GM12878 (cell line): ENCODE data around the gene RBMS3.

Experiments used
- HCFC1 ChIP-seq: fragments of 150-350 bp; IDR thresholded peaks from 2 replicates; pipeline ENCODE4 v1.6.1; 2014; ENCODE audit warnings: low read length
- POLR2A ChIP-seq: IDR thresholded peaks from 2 replicates; pipeline ENCODE4 v1.6.1; 2011; ENCODE audit warnings: low read depth, mild to moderate bottlenecking, low read length
- RAD21 ChIP-seq: IDR thresholded peaks from 2 replicates; pipeline ENCODE4 v1.6.1; 2011; ENCODE audit warnings: mild to moderate bottlenecking, low read depth, low read length, moderate library complexity; ENCODE audit not compliant: insufficient read depth
- STAT3 ChIP-seq: IDR thresholded peaks from 2 replicates; pipeline ENCODE4 v1.6.1; 2011; ENCODE audit warnings: low read depth, low read length, improper control_type of control experiment
- YY1 ChIP-seq: IDR thresholded peaks from 2 replicates; pipeline ENCODE4 v1.6.1; 2011; ENCODE audit warnings: low read depth, mild to moderate bottlenecking, low read length
- ZNF384 ChIP-seq: IDR thresholded peaks from 2 replicates; pipeline ENCODE4 v1.6.1; 2012; ENCODE audit warnings: low read depth, mild to moderate bottlenecking, low read length, improper control_type of control experiment, borderline replicate concordance
- TF ChIP-seq, protein P1 (sequence below), 3 experiments: IDR thresholded peaks in 2 of 3; conservative IDR thresholded peaks in 1 of 3; 2 replicates each; pipeline ENCODE4 v1.5.1; 2011; ENCODE audit warnings: low read depth in 3 of 3, low read length in 3 of 3, mild to moderate bottlenecking in 3 of 3, control low read depth in 2 of 3, moderate library complexity in 2 of 3, inconsistent platforms in 1 of 3, mixed read lengths in 1 of 3; ENCODE audit not compliant: control insufficient read depth in 2 of 3, insufficient read depth in 1 of 3; ENCODE audit errors: extremely low read depth in 1 of 3
- TF ChIP-seq, protein P2 (sequence below): IDR thresholded peaks from 2 replicates; pipeline ENCODE4 v1.6.1; 2012; ENCODE audit warnings: mild to moderate bottlenecking, low read depth, low read length
- TF ChIP-seq, protein P3 (sequence below): fragments of 450-650 bp; IDR thresholded peaks from 2 replicates; pipeline ENCODE4 v1.6.1; 2017; ENCODE audit warnings: antibody characterized with exemption, mild to moderate bottlenecking, moderate library complexity

DNA sequence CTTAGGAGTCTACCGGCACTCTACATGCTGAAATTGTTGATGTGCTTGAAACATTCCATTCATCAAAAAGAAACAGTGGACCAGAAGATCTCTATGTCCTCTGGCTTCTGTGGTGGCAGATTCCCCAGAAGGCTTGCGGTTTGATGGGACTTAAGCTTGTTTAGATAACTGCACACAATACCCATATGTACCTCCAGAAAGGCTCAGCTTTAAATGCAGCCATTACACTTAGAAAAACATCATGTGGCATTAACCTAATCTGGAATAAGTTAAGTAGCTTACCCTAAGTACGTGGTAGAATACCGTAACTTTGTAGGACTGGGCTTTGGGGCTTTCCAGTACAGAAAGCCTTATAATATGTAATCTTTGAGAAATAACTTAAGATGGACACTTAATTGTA, 187.3 kb downstream of the RBMS3 start:
- TF ChIP-seq STAT3 (no peak), YY1 (no peak), ZNF384 (no peak), POLR2A (no peak), RAD21 (no peak), HCFC1 (no peak)
- TF ChIP-seq, protein P1, sequence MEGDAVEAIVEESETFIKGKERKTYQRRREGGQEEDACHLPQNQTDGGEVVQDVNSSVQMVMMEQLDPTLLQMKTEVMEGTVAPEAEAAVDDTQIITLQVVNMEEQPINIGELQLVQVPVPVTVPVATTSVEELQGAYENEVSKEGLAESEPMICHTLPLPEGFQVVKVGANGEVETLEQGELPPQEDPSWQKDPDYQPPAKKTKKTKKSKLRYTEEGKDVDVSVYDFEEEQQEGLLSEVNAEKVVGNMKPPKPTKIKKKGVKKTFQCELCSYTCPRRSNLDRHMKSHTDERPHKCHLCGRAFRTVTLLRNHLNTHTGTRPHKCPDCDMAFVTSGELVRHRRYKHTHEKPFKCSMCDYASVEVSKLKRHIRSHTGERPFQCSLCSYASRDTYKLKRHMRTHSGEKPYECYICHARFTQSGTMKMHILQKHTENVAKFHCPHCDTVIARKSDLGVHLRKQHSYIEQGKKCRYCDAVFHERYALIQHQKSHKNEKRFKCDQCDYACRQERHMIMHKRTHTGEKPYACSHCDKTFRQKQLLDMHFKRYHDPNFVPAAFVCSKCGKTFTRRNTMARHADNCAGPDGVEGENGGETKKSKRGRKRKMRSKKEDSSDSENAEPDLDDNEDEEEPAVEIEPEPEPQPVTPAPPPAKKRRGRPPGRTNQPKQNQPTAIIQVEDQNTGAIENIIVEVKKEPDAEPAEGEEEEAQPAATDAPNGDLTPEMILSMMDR (IDR thresholded peaks at IDR 0.05 in 2 of 3, conservative IDR thresholded peaks at IDR 0.05 in 1 of 3; ENCODE audit: control insufficient read depth in 2 of 3, extremely low read depth in 1 of 3, insufficient read depth in 1 of 3, low read depth in 3 of 3, low read length in 3 of 3) = no peak
- TF ChIP-seq, protein P2, sequence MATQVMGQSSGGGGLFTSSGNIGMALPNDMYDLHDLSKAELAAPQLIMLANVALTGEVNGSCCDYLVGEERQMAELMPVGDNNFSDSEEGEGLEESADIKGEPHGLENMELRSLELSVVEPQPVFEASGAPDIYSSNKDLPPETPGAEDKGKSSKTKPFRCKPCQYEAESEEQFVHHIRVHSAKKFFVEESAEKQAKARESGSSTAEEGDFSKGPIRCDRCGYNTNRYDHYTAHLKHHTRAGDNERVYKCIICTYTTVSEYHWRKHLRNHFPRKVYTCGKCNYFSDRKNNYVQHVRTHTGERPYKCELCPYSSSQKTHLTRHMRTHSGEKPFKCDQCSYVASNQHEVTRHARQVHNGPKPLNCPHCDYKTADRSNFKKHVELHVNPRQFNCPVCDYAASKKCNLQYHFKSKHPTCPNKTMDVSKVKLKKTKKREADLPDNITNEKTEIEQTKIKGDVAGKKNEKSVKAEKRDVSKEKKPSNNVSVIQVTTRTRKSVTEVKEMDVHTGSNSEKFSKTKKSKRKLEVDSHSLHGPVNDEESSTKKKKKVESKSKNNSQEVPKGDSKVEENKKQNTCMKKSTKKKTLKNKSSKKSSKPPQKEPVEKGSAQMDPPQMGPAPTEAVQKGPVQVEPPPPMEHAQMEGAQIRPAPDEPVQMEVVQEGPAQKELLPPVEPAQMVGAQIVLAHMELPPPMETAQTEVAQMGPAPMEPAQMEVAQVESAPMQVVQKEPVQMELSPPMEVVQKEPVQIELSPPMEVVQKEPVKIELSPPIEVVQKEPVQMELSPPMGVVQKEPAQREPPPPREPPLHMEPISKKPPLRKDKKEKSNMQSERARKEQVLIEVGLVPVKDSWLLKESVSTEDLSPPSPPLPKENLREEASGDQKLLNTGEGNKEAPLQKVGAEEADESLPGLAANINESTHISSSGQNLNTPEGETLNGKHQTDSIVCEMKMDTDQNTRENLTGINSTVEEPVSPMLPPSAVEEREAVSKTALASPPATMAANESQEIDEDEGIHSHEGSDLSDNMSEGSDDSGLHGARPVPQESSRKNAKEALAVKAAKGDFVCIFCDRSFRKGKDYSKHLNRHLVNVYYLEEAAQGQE = no peak
- TF ChIP-seq, protein P3, sequence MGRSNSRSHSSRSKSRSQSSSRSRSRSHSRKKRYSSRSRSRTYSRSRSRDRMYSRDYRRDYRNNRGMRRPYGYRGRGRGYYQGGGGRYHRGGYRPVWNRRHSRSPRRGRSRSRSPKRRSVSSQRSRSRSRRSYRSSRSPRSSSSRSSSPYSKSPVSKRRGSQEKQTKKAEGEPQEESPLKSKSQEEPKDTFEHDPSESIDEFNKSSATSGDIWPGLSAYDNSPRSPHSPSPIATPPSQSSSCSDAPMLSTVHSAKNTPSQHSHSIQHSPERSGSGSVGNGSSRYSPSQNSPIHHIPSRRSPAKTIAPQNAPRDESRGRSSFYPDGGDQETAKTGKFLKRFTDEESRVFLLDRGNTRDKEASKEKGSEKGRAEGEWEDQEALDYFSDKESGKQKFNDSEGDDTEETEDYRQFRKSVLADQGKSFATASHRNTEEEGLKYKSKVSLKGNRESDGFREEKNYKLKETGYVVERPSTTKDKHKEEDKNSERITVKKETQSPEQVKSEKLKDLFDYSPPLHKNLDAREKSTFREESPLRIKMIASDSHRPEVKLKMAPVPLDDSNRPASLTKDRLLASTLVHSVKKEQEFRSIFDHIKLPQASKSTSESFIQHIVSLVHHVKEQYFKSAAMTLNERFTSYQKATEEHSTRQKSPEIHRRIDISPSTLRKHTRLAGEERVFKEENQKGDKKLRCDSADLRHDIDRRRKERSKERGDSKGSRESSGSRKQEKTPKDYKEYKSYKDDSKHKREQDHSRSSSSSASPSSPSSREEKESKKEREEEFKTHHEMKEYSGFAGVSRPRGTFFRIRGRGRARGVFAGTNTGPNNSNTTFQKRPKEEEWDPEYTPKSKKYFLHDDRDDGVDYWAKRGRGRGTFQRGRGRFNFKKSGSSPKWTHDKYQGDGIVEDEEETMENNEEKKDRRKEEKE = no peak
